AG20443 (cell line): ENCODE measurements around the gene FRMPD1.
"Not testable (repeated sequence)": the region's sequence is repeated elsewhere in the genome, so short reads cannot be mapped to it uniquely, and the experiment has no call there.

ENCODE experiments used
- DNase-seq: peaks from one replicate; pipeline ENCODE4 v3.0.0; 2012; ENCODE audit warnings: low spot score, mixed read lengths

Gene FRMPD1

GRCh38 chr9:37739222-37739621 lies 88.5 kb downstream of the FRMPD1 start:
- DNase-seq = no peak

GRCh38 chr9:37740128-37740527 lies 89.4 kb downstream of the FRMPD1 start:
- DNase-seq = no peak

- DNase-seq = no peak
These were observed 90.0 kb downstream of the FRMPD1 start for GRCh38 chr9:37740631-37741328.

GRCh38 chr9:37745970-37746369 lies 95.2 kb downstream of the FRMPD1 start:
- DNase-seq = no peak

- DNase-seq = no peak
These were observed 95.9 kb downstream of the FRMPD1 start for GRCh38 chr9:37746448-37747270.

- peak; percentile 90 for DNase-seq
These were observed 96.6 kb downstream of the FRMPD1 start for GRCh38 chr9:37747271-37747753.

GRCh38 chr9:37749129-37749528 lies 98.4 kb downstream of the FRMPD1 start:
- DNase-seq = no peak

GRCh38 chr9:37751186-37751585 lies 100.4 kb downstream of the FRMPD1 start:
- no peak for DNase-seq

GRCh38 chr9:37751704-37752103 lies 101.0 kb downstream of the FRMPD1 start:
- not testable (repeated sequence) for DNase-seq

- DNase-seq = not testable (repeated sequence)
These were observed 101.4 kb downstream of the FRMPD1 start for GRCh38 chr9:37752112-37752511.

GRCh38 chr9:37752642-37753488 lies 102.1 kb downstream of the FRMPD1 start:
- DNase-seq = no peak

GRCh38 chr9:37753489-37754190 lies 102.9 kb downstream of the FRMPD1 start, which contains the start of gene TRMT10B:
TSS of gene TRMT10B (plus strand) at chr9:37753805. CDS start at chr9:37761932, 8,127 bp downstream.
- DNase-seq = peak; percentile 91

- no peak for DNase-seq
These were observed 108.0 kb downstream of the FRMPD1 start for GRCh38 chr9:37758747-37759146.

GRCh38 chr9:37760416-37761161 lies 109.8 kb downstream of the FRMPD1 start:
- DNase-seq = peak; percentile 42

- DNase-seq = peak; percentile 47
These were observed 110.8 kb downstream of the FRMPD1 start for GRCh38 chr9:37761511-37761910.

GRCh38 chr9:37765263-37765662 lies 114.5 kb downstream of the FRMPD1 start:
- not testable (repeated sequence) for DNase-seq

- no peak for DNase-seq
These were observed 118.6 kb downstream of the FRMPD1 start for GRCh38 chr9:37769306-37769705.

- DNase-seq = no peak
These were observed 119.2 kb downstream of the FRMPD1 start for GRCh38 chr9:37769995-37770394.

- no peak for DNase-seq
These were observed 124.6 kb downstream of the FRMPD1 start for GRCh38 chr9:37775216-37775919.

- peak; percentile 18 for DNase-seq
These were observed 125.6 kb downstream of the FRMPD1 start for GRCh38 chr9:37776328-37776727.
